Lower leg skin (tissue), 3 donors: Measurements from ENCODE around the gene PLCH1.

Experiments used
- POLR2A ChIP-seq, 2 donors: fragments of 450-650 bp; IDR thresholded peaks; one replicate each; pipeline ENCODE4 v1.6.1; 2016 to 2017; ENCODE audit warnings: antibody characterized with exemption in 2 of 2, mild to moderate bottlenecking in 1 of 2, moderate library complexity in 1 of 2
- TF ChIP-seq, protein P1 (sequence below), 3 donors: fragments of 450-650 bp; IDR thresholded peaks; one replicate each; pipeline ENCODE4 v1.5.1; 2016; ENCODE audit warnings: antibody characterized with exemption in 3 of 3, mild to moderate bottlenecking in 3 of 3, moderate library complexity in 2 of 3

- TF ChIP-seq, protein P1, sequence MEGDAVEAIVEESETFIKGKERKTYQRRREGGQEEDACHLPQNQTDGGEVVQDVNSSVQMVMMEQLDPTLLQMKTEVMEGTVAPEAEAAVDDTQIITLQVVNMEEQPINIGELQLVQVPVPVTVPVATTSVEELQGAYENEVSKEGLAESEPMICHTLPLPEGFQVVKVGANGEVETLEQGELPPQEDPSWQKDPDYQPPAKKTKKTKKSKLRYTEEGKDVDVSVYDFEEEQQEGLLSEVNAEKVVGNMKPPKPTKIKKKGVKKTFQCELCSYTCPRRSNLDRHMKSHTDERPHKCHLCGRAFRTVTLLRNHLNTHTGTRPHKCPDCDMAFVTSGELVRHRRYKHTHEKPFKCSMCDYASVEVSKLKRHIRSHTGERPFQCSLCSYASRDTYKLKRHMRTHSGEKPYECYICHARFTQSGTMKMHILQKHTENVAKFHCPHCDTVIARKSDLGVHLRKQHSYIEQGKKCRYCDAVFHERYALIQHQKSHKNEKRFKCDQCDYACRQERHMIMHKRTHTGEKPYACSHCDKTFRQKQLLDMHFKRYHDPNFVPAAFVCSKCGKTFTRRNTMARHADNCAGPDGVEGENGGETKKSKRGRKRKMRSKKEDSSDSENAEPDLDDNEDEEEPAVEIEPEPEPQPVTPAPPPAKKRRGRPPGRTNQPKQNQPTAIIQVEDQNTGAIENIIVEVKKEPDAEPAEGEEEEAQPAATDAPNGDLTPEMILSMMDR (IDR thresholded peaks at IDR 0.05), result no peak
- no peak for TF ChIP-seq POLR2A (IDR thresholded peaks at IDR 0.05)
Observed at GRCh38 chr3:155516439-155516838, 228.4 kb downstream of the PLCH1 start.
